GM12872 (cell line): ENCODE results near the gene PRR5L.

Source experiments
- TF ChIP-seq, protein P1 (sequence below): IDR thresholded peaks from 3 replicates; pipeline ENCODE4 v1.5.1; 2011; ENCODE audit warnings: low read depth, mild to moderate bottlenecking, low read length, moderate library complexity; ENCODE audit not compliant: insufficient read depth

PRR5L gene

DNA sequence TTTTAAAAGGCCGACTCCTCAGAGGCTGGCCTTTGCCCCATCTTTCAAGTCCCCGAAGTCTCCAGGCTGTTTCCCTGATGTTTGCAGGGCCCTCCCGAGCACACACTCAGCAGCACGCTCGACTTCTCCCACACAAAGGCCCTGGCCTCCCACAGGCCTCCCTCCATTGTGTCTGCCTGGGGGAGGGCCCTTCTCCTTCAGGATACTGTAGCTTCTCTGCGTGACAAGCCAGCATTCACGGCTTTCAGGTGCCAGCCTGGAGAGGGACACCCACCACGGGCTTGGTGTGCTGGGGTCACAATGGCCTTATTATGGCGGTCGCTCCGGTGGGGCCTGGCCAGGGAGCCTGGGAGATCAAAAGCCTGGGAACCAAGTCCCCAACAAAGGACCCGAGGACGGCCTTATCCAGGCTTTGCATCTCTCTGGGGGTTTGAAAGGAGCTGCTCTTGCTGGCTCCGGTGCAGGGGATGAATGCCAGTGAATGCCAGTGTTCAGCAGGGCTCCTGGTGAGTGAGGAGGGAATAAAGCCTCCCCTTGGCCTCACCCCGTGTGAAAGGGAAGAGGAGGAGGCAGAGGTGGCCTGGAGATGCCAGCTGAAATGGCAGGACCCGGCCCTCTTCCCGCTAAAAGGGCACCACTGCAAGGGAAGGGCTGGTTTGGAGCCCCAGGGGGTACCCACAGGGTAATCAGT lies 159.0 kb downstream of the PRR5L start:
- TF ChIP-seq, protein P1, sequence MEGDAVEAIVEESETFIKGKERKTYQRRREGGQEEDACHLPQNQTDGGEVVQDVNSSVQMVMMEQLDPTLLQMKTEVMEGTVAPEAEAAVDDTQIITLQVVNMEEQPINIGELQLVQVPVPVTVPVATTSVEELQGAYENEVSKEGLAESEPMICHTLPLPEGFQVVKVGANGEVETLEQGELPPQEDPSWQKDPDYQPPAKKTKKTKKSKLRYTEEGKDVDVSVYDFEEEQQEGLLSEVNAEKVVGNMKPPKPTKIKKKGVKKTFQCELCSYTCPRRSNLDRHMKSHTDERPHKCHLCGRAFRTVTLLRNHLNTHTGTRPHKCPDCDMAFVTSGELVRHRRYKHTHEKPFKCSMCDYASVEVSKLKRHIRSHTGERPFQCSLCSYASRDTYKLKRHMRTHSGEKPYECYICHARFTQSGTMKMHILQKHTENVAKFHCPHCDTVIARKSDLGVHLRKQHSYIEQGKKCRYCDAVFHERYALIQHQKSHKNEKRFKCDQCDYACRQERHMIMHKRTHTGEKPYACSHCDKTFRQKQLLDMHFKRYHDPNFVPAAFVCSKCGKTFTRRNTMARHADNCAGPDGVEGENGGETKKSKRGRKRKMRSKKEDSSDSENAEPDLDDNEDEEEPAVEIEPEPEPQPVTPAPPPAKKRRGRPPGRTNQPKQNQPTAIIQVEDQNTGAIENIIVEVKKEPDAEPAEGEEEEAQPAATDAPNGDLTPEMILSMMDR: no peak

DNA sequence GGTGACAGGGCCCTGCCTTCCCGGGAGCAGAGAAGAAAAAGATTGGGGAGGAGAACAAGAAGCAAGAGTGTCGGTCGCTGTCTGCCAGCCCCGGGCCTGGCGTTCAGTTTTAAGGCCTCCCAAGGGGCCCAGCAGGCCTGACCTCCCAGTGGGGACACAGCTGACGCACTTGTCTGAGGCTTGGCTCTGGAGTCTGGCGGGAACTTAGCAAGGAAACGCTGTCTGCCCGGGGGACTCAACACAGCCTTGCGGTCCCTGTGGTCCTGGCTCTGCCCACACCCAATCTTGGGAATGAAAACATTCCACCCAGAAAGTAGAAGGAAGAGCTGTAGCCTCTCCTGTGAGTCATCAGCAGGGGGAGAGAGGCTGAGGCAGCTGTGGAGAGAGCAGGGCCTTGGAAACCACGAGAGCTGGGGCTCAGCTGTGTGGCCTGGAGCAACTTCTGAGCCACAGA lies 159.6 kb downstream of the PRR5L start:
- TF ChIP-seq, protein P1: no peak

DNA sequence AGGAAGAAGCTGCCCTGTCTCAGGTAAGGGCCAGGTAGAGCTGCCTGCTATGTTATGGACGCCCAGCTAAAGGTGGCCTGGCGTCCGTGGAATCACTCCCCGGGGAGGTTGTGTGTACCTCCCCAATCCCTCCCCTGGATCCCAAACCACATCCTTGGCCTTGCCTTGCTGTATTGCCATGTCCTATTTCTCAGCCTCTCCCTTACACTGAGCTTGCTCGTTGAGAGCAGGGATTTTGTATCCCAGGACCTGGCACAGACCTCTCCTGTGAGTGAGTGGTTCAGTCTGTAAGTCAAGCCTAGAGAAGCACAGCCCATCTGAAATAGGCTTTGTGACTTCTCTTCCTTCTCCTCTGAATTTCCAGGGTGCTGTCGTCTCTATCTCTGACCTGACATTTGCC lies 160.1 kb downstream of the PRR5L start:
- TF ChIP-seq, protein P1: no peak

DNA sequence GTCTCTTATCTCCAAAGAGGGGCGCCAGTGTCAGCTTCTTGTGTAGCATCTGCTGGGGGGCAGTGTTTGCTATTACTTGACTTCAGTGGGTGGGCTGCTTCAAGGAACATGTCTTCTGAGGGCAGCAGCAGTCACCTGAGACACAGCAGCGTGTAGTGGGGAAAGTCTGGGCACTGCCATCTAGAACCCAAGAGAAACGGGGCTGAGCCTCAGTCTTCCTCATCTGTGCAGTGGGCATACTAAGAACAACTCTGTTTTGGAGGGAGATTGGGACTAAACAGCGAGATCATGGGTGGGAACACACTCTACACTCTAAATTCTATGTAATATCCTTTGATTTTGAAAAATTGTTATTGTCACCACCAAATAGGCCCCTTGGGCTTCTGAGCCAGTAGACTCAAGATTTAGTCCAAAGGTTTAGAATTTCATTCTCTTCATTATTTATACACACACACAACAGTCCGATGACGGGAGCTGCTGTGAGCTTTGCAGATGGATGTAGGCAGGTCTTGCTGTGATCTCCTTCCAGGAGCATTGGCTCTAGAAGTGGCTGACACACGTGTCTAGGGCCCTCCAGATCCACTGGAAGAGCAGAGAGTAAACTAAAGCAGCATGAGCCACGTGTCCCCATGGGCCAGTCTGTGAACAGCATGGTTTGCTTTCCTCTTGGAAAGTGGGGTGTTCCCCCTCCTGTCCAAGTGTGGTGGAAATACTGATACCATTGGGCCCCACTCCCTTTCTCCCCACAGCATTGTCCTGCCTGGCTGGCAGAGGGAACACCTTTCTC lies 162.2 kb downstream of the PRR5L start:
- TF ChIP-seq, protein P1: no peak

DNA sequence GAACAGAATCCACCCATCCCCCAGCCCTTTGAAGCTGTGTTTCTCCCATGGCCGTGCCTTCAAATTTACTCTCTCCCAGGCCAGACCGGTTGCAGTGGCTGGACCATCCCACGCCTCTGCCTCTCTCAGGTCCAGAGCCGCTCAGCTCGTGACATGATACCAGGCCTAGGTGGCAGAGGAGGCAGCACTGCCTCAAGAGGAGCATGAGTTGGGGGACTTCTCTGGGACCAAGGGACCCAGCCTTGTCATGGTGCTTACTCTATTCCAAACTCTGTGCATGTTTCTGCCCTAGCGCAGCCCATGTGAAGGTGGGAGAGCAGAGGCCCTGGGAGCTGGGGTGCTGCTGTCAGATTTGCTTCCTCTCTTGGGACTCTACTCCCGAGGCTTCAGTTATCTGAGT lies 163.0 kb downstream of the PRR5L start:
- TF ChIP-seq, protein P1: no peak

DNA sequence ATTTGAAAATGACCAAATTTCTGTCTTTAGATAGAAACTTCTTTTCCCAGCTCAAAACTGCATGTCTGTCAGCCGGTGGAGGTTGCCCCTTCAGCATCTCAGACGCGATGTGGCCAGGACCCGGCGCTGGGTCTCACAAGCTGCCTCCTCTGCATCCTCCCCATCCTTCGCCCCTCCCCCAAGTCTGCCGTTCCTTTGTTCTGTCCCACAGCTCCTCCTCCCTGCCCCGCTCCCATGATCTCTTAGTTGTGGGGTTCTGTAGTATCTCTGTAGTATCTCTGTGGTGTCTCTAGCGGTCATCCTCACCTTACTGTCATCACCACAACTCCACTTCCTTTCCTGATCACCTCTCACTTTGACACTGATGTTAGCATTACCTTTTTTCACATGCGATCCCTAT lies 164.1 kb downstream of the PRR5L start:
- TF ChIP-seq, protein P1: no peak

DNA sequence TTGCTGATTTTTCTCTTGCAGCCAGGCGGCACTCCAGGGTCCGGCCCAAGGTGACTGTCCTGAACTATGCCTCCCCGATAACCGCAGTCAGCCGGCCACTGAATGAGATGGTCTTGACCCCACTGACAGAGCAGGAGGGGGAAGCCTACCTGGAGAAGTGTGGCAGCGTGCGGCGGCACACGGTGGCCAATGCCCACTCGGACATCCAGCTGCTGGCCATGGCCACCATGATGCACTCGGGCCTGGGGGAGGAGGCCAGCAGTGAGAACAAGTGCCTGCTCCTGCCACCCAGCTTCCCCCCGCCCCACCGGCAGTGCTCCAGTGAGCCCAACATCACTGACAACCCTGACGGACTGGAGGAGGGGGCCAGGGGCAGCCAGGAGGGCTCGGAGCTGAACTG lies 166.2 kb downstream of the PRR5L start:
- TF ChIP-seq, protein P1: no peak
